GM20431 (cell line): ENCODE measurements around the gene NTN4.
"Not testable (repeated sequence)": the region's sequence is repeated elsewhere in the genome, so short reads cannot be mapped to it uniquely, and the experiment has no call there.

ENCODE experiments used
- in situ Hi-C: fragments of 300-500 bp; cut with MseI, MboI; formaldehyde crosslinking; loops from one replicate; pipeline ENCODE4 v1.15.0; 2020; ENCODE audit warnings: low sequenced_read_pairs; ENCODE audit not compliant: unreplicated experiment

The NTN4 gene

GRCh38 chr12:95759718-95760117, 30.8 kb downstream of the NTN4 start:
- in situ Hi-C loops = no loop called here

GRCh38 chr12:95759039-95759438, 31.5 kb downstream of the NTN4 start:
- in situ Hi-C loops = no loop called here

DNA sequence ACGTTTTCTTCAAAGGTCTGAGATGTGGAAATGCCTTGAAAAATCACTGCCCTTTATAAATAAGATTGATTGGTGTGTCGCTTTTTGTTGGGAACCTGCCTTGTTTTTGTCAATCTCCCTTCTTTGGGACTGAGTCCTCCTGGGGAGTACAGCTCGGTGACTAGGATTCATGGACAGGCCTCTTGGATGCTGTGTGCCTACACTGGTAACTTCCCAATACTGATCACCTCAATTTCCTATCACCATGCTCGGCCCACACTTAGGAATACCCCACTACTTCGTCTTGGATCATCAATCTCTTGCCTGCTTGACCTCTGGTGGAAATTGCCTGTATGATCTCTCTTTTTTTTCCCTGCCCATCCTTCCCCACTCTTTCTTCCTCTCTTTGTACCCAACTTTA, 34.2 kb downstream of the NTN4 start:
- in situ Hi-C loops = no loop called here

DNA sequence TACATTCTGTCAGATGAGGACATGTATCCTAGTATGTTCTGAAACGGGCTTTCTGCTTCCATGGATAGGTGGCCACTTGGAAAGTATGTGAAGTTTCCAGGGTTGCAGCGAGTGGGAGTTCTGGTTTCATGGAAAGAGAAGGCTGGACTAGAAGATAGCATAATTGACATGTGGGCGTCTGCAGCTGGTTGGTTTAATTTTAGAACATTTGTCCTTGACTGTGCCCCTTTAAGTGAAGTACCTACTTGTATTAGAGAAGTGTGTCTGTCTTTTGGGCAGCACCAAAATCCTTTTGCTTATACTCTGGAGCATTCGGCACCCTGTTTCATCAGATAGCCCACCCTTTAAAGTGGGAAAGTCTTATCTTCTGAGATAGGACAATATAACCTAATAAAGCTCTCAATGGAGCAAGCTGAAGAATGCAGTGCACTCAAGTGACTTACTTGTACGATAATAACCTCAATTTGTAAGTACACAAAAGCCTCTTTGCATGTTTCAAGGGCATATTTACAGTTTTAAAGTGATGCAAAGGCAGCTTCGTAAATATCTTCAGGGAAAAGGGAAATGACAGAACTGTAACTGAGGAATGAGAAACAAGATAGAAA, 35.2 kb downstream of the NTN4 start:
- in situ Hi-C loops = no loop called here

GRCh38 chr12:95746062-95746461, 44.5 kb downstream of the NTN4 start:
- in situ Hi-C loops = not testable (repeated sequence)

DNA sequence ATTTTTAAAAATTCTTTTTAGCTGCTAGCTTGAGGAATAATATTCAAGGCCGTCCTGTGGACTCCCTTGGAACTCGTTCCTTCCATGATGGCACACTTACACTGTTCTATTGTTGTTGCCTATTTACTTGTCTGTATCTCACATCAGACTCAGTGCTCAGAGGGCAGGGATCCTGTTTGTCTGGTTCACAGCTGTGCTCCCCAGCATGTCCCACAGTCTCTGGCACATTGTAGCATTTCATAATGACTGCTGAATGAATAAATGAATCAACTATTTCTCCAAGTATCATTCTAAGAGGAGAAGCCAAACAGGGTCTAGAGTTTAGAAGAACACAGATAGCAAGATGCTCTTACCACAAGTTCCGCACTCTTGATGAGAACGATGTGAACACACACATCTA, 48.0 kb downstream of the NTN4 start:
- in situ Hi-C loops = no loop called here

DNA sequence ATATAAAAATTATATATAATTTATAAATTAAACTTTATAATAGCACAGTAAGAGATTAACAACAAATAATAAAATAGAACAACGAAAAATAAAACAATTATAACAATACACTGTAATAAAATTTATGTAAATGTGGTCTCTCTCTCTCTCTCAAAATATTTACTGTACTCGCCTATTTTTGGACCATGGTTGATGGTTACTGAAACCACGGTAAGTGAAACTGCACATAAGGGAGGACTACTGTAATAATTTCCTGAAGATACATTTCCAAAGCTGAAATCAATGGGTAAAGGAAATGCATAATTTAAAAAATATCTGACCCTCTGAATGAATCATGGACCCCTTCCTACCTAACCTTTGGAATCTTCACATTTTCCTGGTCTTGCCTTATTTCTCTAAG, 48.9 kb downstream of the NTN4 start:
- in situ Hi-C loops = no loop called here

DNA sequence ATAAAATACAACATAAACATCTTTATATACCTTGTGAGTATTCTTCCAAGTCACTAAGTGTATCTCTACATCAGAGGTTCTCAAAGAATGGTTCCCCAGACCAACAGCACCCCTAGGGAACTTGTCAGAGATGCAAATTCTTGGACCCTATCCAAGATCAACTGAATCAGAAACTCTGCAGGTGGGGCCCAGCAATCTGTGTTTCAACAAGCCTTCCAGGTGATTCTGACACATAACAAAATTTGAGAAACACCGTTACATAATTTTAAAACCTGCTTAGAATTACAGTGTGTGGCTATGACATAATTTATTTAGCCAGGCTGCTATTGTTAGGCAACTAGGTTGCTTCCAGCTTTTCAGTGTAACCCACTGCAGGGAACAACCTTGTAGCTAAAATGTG, 49.8 kb downstream of the NTN4 start:
- in situ Hi-C loops = no loop called here

GRCh38 chr12:95739561-95740313, 50.8 kb downstream of the NTN4 start:
- in situ Hi-C loops = no loop called here

- in situ Hi-C loops = no loop called here
Measured at GRCh38 chr12:95738024-95738611, 52.4 kb downstream of the NTN4 start.

- in situ Hi-C loops = no loop called here
Measured at GRCh38 chr12:95736631-95737030, 53.9 kb downstream of the NTN4 start.

- in situ Hi-C loops = not testable (repeated sequence)
Measured at GRCh38 chr12:95735728-95736127, 54.8 kb downstream of the NTN4 start.

GRCh38 chr12:95733141-95733825, 57.3 kb downstream of the NTN4 start:
- in situ Hi-C loops = no loop called here

DNA sequence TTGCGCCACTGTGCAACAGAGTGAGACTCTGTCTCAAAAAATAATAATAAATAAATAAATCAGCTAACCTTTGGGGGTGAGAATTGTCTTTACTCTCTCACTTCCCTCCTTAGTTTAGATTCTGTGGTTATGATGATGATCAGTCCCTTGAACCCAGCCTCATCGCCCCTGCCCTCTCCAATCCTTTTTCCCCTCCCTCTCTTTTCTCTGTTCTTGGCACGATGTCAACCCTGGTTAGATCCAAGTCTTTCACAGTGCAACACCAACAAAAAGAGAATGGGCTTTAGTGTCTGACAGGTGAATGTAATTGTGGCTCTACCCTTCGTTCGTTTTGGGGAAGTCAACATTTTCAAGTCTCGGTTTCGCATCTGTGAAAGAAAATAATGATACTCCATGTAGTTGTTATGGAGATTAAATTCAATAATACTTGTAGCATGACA, 59.0 kb downstream of the NTN4 start:
- in situ Hi-C loops = no loop called here

- in situ Hi-C loops = no loop called here
Measured at GRCh38 chr12:95730457-95730856, 60.1 kb downstream of the NTN4 start.

GRCh38 chr12:95726903-95727302, 63.7 kb downstream of the NTN4 start:
- in situ Hi-C loops = no loop called here

DNA sequence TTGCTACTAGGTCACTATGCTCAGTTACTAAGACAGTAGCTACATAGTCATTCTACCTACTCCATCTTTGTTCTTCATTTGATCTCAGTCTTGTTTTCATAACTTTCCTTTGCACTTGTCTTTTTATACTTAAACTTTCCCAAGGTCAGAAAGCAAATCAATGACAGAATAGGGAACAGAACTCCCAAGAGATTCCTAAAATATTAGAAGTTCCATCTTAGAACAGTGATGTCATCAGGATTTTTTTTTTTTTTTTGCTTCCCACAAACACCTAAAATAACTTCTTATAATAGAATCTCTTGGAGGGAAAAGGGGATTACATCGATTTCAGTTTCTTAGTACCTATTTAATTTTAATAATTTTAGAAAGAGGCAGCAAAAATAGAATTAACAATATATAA, 65.8 kb downstream of the NTN4 start:
- in situ Hi-C loops = no loop called here

GRCh38 chr12:95723693-95724384, 66.7 kb downstream of the NTN4 start:
- in situ Hi-C loops = no loop called here

GRCh38 chr12:95721320-95721719, 69.2 kb downstream of the NTN4 start:
- in situ Hi-C loops = no loop called here

DNA sequence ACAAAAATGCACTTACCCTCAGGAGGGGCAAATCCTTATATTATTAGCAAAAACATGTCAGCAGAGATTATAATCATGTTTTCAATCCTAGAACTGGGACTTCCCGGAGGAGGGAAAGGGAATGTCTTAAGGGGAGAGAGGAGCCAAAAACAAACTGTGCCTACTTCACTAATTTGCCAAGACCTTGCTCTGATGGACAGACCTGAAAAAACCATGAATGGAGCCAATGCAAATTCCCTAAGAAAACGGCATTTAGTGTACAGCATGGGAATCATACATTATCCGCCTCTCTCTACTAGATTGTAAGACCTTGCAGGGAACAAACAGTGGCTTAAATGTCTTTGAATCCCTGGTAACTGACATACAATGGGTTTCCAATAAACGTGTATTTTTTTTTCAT, 70.4 kb downstream of the NTN4 start:
- in situ Hi-C loops = no loop called here
